Measurements from ENCODE around the gene APOBEC3C. TPM values are rescaled to one million over a fixed set of nuclear protein-coding genes. Genes with fewer than 3 reads are reported as not detected.
A peak's percentile ranks its signal among the peaks of the same experiment; 100 is the strongest.
"Not testable (repeated sequence)": the region's sequence is repeated elsewhere in the genome, so short reads cannot be mapped to it uniquely, and the experiment has no call there.

APOBEC3C gene
- total RNA-seq, 1 experiment from 2014 or later: 12.7 TPM

GRCh38 chr22:39010946-39011345, 3.1 kb upstream of the APOBEC3C start:
- ChIA-PET POLR2A (no interaction called here), CTCF (no interaction called here)
- TF ChIP-seq POLR2AphosphoS5 (IDR thresholded peaks at IDR 0.05; ENCODE audit: low read depth, low read length) (no peak), SIN3A (IDR thresholded peaks at IDR 0.05; ENCODE audit: borderline replicate concordance, insufficient read depth, low read depth, low read length) (no peak), CTCF (IDR thresholded peaks at IDR 0.05) (no peak), TCF7L2 (IDR thresholded peaks at IDR 0.05; ENCODE audit: low read depth, low read length) (no peak)
- TF ChIP-seq, protein P1, sequence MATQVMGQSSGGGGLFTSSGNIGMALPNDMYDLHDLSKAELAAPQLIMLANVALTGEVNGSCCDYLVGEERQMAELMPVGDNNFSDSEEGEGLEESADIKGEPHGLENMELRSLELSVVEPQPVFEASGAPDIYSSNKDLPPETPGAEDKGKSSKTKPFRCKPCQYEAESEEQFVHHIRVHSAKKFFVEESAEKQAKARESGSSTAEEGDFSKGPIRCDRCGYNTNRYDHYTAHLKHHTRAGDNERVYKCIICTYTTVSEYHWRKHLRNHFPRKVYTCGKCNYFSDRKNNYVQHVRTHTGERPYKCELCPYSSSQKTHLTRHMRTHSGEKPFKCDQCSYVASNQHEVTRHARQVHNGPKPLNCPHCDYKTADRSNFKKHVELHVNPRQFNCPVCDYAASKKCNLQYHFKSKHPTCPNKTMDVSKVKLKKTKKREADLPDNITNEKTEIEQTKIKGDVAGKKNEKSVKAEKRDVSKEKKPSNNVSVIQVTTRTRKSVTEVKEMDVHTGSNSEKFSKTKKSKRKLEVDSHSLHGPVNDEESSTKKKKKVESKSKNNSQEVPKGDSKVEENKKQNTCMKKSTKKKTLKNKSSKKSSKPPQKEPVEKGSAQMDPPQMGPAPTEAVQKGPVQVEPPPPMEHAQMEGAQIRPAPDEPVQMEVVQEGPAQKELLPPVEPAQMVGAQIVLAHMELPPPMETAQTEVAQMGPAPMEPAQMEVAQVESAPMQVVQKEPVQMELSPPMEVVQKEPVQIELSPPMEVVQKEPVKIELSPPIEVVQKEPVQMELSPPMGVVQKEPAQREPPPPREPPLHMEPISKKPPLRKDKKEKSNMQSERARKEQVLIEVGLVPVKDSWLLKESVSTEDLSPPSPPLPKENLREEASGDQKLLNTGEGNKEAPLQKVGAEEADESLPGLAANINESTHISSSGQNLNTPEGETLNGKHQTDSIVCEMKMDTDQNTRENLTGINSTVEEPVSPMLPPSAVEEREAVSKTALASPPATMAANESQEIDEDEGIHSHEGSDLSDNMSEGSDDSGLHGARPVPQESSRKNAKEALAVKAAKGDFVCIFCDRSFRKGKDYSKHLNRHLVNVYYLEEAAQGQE (IDR thresholded peaks at IDR 0.05; ENCODE audit: insufficient read depth in 1 of 2, low read depth in 2 of 2, low read length in 1 of 2): no peak
- no peaks in the 10 kb centered on the region for H3K27me3 ChIP-seq (ENCODE audit: control insufficient read depth, insufficient read depth, low read length)
- in situ Hi-C loops (cut with HindIII; ENCODE audit: low pct_unique_long_range_greater_than_20kb, low sequenced_read_pairs) (no loop called here), intact Hi-C loops (cut with micrococcal nuclease; ENCODE audit: unreplicated experiment) (no loop called here)
- DNase-seq (ENCODE audit: low read depth, low spot score) (no peak), ATAC-seq (no peak)
- no peak overlapping the region for H3K27ac ChIP-seq (ENCODE audit: low read length)
- no peaks in the 10 kb centered on the region; the same call in 1 of the 2 replicates for H3K36me3 ChIP-seq (ENCODE audit: control insufficient read depth, insufficient read depth, low read length)
- BruUV-seq (replicated peaks): no TSS peak
- peaks cover 2% of the 10 kb centered on the region; the same call in 1 of the 2 replicates for H3K4me1 ChIP-seq (ENCODE audit: control insufficient read depth, insufficient read depth, low read length)
- no peaks in the 10 kb centered on the region for H3K9me3 ChIP-seq (ENCODE audit: control insufficient read depth, insufficient read depth, low read depth, low read length)
- H3K4me3 ChIP-seq (ENCODE audit: low read depth in 2 of 2, low read length in 2 of 2): no peak overlapping the region

- Histone ChIP-seq H3K36me3 (ENCODE audit: control insufficient read depth, insufficient read depth, low read length) (no peaks in the 10 kb centered on the region; the same call in 1 of the 2 replicates), H3K4me3 (ENCODE audit: low read depth in 2 of 2, low read length in 2 of 2) (no peak overlapping the region), H3K27ac (ENCODE audit: low read length) (no peak overlapping the region), H3K4me1 (ENCODE audit: control insufficient read depth, insufficient read depth, low read length) (peaks cover 2% of the 10 kb centered on the region; the same call in 1 of the 2 replicates), H3K27me3 (ENCODE audit: control insufficient read depth, insufficient read depth, low read length) (no peaks in the 10 kb centered on the region), H3K9me3 (ENCODE audit: control insufficient read depth, insufficient read depth, low read depth, low read length) (no peaks in the 10 kb centered on the region)
- no peak for DNase-seq (ENCODE audit: low read depth, low spot score)
- in situ Hi-C loops (cut with HindIII; ENCODE audit: low pct_unique_long_range_greater_than_20kb, low sequenced_read_pairs): no loop called here
- ATAC-seq: no peak
- ChIA-PET POLR2A (no interaction called here), CTCF (no interaction called here)
- BruUV-seq (replicated peaks): no TSS peak
- TF ChIP-seq CTCF (IDR thresholded peaks at IDR 0.05): no peak
- TF ChIP-seq SIN3A (IDR thresholded peaks at IDR 0.05; ENCODE audit: borderline replicate concordance, insufficient read depth, low read depth, low read length): no peak
- TF ChIP-seq, protein P1 (IDR thresholded peaks at IDR 0.05; ENCODE audit: insufficient read depth in 1 of 2, low read depth in 2 of 2, low read length in 1 of 2): no peak
- TF ChIP-seq TCF7L2 (IDR thresholded peaks at IDR 0.05; ENCODE audit: low read depth, low read length): no peak
- no peak for TF ChIP-seq POLR2AphosphoS5 (IDR thresholded peaks at IDR 0.05; ENCODE audit: low read depth, low read length)
- intact Hi-C loops (cut with micrococcal nuclease; ENCODE audit: unreplicated experiment): no loop called here
Observed at GRCh38 chr22:39012533-39013511, 1.2 kb upstream of the APOBEC3C start.

DNA sequence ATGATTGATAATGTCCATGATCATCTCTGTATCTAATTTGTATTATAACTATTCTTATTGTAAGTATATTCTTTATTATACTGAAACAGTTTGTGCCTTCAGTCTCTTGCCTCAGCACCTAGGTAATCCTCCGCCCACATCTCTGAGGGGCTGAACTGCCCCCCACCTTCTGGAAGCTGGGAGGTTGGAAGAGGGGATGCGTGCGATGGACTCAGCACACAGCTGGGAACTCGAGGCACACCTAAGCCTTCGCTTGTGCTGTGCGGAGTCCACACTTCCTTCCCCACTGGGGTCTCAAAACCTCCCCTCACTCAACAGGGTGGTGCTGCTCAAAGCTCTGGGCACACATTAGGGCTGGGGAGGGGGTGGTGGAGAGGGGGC, 506 bp upstream of the APOBEC3C start:
- in situ Hi-C loops (cut with HindIII; ENCODE audit: low pct_unique_long_range_greater_than_20kb, low sequenced_read_pairs); H3K36me3 ChIP-seq (ENCODE audit: control insufficient read depth, insufficient read depth, low read length); H3K27me3 ChIP-seq (ENCODE audit: control insufficient read depth, insufficient read depth, low read length); DNase-seq (ENCODE audit: low read depth, low spot score); BruUV-seq (replicated peaks); CTCF ChIA-PET; H3K9me3 ChIP-seq (ENCODE audit: control insufficient read depth, insufficient read depth, low read depth, low read length); POLR2A ChIA-PET; H3K4me3 ChIP-seq (ENCODE audit: low read depth in 2 of 2, low read length in 2 of 2); H3K4me1 ChIP-seq (ENCODE audit: control insufficient read depth, insufficient read depth, low read length); intact Hi-C loops (cut with micrococcal nuclease; ENCODE audit: unreplicated experiment): not testable (repeated sequence)
- ATAC-seq: peak; percentile 6; the same call in 1 of the 2 replicates
- H3K27ac ChIP-seq (ENCODE audit: low read length): peak overlapping the region; percentile 34; the same call in 1 of the 2 replicates
